Sigmoid colon (tissue), 7 donors: ENCODE results near the gene RER1. TPM values are rescaled to one million over a fixed set of nuclear protein-coding genes. Genes with fewer than 3 reads are reported as not detected.

Source experiments
- DNase-seq: peaks from one replicate; pipeline ENCODE4 v3.0.0-alpha.2; 2019
- H3K27ac ChIP-seq, 4 donors: fragments of 200-600 bp; sonication (generic); one replicate each; pipeline ENCODE4 v1.5.1; 2016 to 2019; ENCODE audit warnings: mild to moderate bottlenecking in 1 of 4
- H3K27me3 ChIP-seq, 3 donors: fragments of 200-600 bp; sonication (generic); one replicate each; pipeline ENCODE4 v1.5.1; 2019; ENCODE audit warnings: mild to moderate bottlenecking in 1 of 3
- H3K36me3 ChIP-seq, 4 donors: fragments of 200-600 bp; sonication (generic); one replicate each; pipeline ENCODE4 v1.5.1; 2016 to 2019
- H3K4me1 ChIP-seq, 4 donors: fragments of 200-600 bp; sonication (generic); one replicate each; pipeline ENCODE4 v1.5.1; 2017 to 2019
- H3K4me3 ChIP-seq, 4 donors: fragments of 200-600 bp; sonication (generic); one replicate each; pipeline ENCODE4 v1.5.1; 2017 to 2019; ENCODE audit warnings: mild to moderate bottlenecking in 2 of 4, moderate library complexity in 1 of 4
- H3K9me3 ChIP-seq, 4 donors: fragments of 200-600 bp in 3 of 4; sonication (generic) in 3 of 4; one replicate each; pipeline versions ENCODE4 v1.5.1 to v1.6.1; 2013 to 2019
- EP300 ChIP-seq, 4 donors: sonication (generic); formaldehyde crosslinking; IDR thresholded peaks; one replicate each; pipeline ENCODE4 v1.6.1; 2017; ENCODE audit warnings: antibody characterized with exemption in 4 of 4
- POLR2A ChIP-seq, 2 donors: fragments of 450-650 bp; IDR thresholded peaks; one replicate each; pipeline ENCODE4 v1.6.1; 2016; ENCODE audit warnings: antibody characterized with exemption in 2 of 2, mild to moderate bottlenecking in 2 of 2, moderate library complexity in 2 of 2
- POLR2AphosphoS5 ChIP-seq, 4 donors: sonication (generic); formaldehyde crosslinking; IDR thresholded peaks; one replicate each; pipeline ENCODE4 v1.6.1; 2017; ENCODE audit warnings: antibody characterized with exemption in 4 of 4
- WGBS, 2 donors: extraction: QIAGEN DNeasy Blood & Tissue Kit; methylation state at CpG; one replicate each; pipeline ENCODE4 v1.1.7; 2013; 5-methylcytosine and 5-hydroxymethylcytosine counted together
- intact Hi-C: fragments of 100-400 bp; cut with DNase I; formaldehyde crosslinking; loops from one replicate; pipeline ENCODE4 v1.15.1; 2023
- polyA plus RNA-seq, 3 donors: library from polyadenylated mRNA; stranded (reverse); fragments of 200-250 nt; gene quantifications; one replicate each; pipeline ENCODE4 v1.2.3, GENCODE V29; 2013
- total RNA-seq, 4 donors: library from RNA; depleted of rRNA; stranded (reverse); fragments of >200 nt; gene quantifications; one replicate each; pipeline ENCODE4 v1.1.0, GENCODE V29; 2016
- TF ChIP-seq, protein P1 (sequence below), 4 experiments: fragments of 450-650 bp in 3 of 4; fragments of 200-600 bp in 1 of 4; IDR thresholded peaks; one replicate each; pipeline ENCODE4 v1.5.1; 2016 to 2019; ENCODE audit warnings: antibody characterized with exemption in 4 of 4, mild to moderate bottlenecking in 3 of 4, moderate library complexity in 2 of 4
- donor health status: healthy with polysubstance abuse.
- donor health status: Bipolar disorder and iron deficiency.
- donor health status: healthy.

RER1 gene
- total and polyA plus RNA-seq, 7 donors: 40.8 to 113 (median 51.7) TPM

DNA sequence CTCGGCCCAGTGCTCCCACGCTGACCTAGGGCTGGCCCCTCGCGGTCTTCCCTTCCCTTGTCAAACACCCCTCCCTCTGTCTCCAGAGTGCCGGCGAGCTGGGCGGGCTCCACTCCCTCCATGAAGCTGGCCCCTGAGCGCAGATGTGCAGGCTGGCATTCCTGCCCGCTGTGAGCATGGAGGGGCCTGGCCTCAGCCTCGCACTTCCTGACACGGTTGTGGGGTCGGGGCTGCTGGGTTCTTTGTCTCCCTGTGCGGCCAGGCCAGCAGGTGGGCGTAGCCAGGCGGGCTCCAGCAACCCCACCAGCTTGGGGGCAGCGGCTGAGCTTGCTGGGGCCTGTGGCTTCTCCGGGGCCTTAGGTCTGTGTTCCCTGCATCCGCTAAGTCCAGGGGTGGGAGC, 34.9 kb downstream of the RER1 start:
- peaks cover 0 to 80% (median 34%) of the 10 kb centered on the region in 3 donors for H3K27me3 ChIP-seq

DNA sequence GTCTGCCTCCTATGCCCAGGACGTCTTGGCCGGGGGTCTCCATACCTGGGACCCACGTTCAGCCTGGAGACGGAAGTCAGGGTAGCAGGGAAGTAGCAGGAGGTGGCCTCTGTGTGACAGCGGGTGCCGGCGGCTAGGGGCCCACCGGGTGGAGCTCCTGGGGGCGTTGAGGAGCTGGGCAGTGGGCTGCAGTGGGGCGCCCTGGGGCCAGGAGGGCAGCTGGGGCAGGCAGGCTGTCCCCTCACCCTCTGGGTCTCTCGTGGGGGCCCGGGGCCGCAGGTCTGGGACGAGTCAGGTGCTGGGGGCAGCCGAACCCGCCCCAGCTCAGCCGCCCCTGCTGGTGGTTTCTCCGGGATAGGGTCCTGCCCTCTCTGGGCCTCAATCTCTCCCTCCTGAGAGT, 35.4 kb downstream of the RER1 start:
- H3K9me3 ChIP-seq: peaks cover 0 to 14% (median 8%) of the 10 kb centered on the region in 4 donors
- no peaks in the 10 kb centered on the region for H3K36me3 ChIP-seq
- intact Hi-C loops: no loop called here
- DNase-seq: no peak
- WGBS, 2 donors: 74 to 84% methylated on average over 18 of the region's 18 CpGs
- peaks cover 0 to 80% (median 34%) of the 10 kb centered on the region in 3 donors for H3K27me3 ChIP-seq
- no peaks in the 10 kb centered on the region for H3K4me1 ChIP-seq
- H3K4me3 ChIP-seq: no peak overlapping the region
- H3K27ac ChIP-seq: no peak overlapping the region
- TF ChIP-seq POLR2AphosphoS5 (IDR thresholded peaks at IDR 0.05): no peak
- TF ChIP-seq, protein P1, sequence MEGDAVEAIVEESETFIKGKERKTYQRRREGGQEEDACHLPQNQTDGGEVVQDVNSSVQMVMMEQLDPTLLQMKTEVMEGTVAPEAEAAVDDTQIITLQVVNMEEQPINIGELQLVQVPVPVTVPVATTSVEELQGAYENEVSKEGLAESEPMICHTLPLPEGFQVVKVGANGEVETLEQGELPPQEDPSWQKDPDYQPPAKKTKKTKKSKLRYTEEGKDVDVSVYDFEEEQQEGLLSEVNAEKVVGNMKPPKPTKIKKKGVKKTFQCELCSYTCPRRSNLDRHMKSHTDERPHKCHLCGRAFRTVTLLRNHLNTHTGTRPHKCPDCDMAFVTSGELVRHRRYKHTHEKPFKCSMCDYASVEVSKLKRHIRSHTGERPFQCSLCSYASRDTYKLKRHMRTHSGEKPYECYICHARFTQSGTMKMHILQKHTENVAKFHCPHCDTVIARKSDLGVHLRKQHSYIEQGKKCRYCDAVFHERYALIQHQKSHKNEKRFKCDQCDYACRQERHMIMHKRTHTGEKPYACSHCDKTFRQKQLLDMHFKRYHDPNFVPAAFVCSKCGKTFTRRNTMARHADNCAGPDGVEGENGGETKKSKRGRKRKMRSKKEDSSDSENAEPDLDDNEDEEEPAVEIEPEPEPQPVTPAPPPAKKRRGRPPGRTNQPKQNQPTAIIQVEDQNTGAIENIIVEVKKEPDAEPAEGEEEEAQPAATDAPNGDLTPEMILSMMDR (IDR thresholded peaks at IDR 0.05): no peak
- TF ChIP-seq EP300 (IDR thresholded peaks at IDR 0.05): no peak
- no peak for TF ChIP-seq POLR2A (IDR thresholded peaks at IDR 0.05)

More for the DNA sequence above, 34.9 kb downstream of the RER1 start:
- 63 to 65% methylated on average over 18 of the region's 18 CpGs for WGBS, 2 donors
- no peak for TF ChIP-seq POLR2A (IDR thresholded peaks at IDR 0.05)
- TF ChIP-seq EP300 (IDR thresholded peaks at IDR 0.05): no peak
- TF ChIP-seq, protein P1 (IDR thresholded peaks at IDR 0.05): no peak
- no peak for TF ChIP-seq POLR2AphosphoS5 (IDR thresholded peaks at IDR 0.05)
- Histone ChIP-seq H3K27ac (no peak overlapping the region), H3K4me3 (no peak overlapping the region), H3K4me1 (no peaks in the 10 kb centered on the region), H3K9me3 (peaks cover 0 to 14% (median 8%) of the 10 kb centered on the region in 4 donors), H3K36me3 (no peaks in the 10 kb centered on the region)
- no peak for DNase-seq
- intact Hi-C loops: no loop called here

DNA sequence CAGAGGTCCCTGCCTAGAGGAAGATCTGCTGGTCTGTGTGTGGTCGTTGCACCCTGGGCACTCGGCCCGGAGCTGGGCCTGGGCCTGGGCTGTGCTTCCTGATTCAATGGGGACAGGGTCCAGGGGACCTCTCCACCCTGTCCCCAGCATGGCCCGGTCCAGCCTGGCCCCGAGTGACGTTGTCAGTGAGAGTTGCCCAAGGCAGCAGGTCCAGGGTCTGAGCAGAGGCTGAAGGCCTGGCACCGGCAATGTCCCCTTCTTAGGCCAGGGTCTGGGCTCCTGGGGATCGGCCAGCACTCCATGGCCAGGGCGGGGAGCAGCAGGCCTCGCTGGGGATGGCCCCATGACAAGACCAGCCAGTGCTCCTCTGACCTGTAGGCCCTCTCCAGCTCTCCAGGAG, 36.3 kb downstream of the RER1 start:
- TF ChIP-seq EP300 (IDR thresholded peaks at IDR 0.05) (no peak), POLR2AphosphoS5 (IDR thresholded peaks at IDR 0.05) (no peak), POLR2A (IDR thresholded peaks at IDR 0.05) (no peak)
- TF ChIP-seq, protein P1 (IDR thresholded peaks at IDR 0.05): no peak
- WGBS, 2 donors: 60 to 87% methylated on average over 10 of the region's 10 CpGs
- H3K27me3 ChIP-seq: peaks cover 5 to 80% (median 37%) of the 10 kb centered on the region in 3 donors
- H3K36me3 ChIP-seq: no peaks in the 10 kb centered on the region
- no peak overlapping the region for H3K4me3 ChIP-seq
- intact Hi-C loops: no loop called here
- H3K4me1 ChIP-seq: no peaks in the 10 kb centered on the region
- no peak overlapping the region for H3K27ac ChIP-seq
- peaks cover 0 to 14% (median 8%) of the 10 kb centered on the region in 4 donors for H3K9me3 ChIP-seq
- DNase-seq: no peak

DNA sequence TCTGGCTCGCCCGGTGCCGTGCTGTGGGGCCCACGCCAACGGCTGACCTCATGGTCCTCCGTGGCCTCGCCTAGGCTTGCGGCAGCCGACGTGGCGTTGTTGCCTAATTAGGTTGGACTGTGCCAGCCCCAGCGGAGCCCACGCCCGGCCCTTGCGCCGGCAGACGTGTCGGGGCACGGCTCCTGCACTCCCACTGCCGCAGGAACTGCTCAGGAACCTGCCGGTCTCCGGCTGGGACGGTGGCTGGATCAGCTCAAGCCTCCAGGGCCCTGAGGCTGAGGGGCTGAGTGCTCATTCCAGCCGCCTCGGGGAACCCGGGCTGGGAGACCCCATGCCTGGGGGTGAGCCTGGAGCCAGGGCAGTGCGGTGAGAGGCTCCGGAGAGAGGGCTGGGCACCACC, 36.8 kb downstream of the RER1 start:
- Histone ChIP-seq H3K4me1 (no peaks in the 10 kb centered on the region), H3K36me3 (no peaks in the 10 kb centered on the region), H3K4me3 (no peak overlapping the region), H3K27ac (no peak overlapping the region), H3K27me3 (peaks cover 5 to 80% (median 37%) of the 10 kb centered on the region in 3 donors), H3K9me3 (peaks cover 0 to 9% (median 6%) of the 10 kb centered on the region in 4 donors)
- 80 to 92% methylated on average over 28 of the region's 28 CpGs for WGBS, 2 donors
- intact Hi-C loops: no loop called here
- TF ChIP-seq, protein P1 (IDR thresholded peaks at IDR 0.05): no peak
- TF ChIP-seq EP300 (IDR thresholded peaks at IDR 0.05): no peak
- no peak for DNase-seq
